HepG2 (cell line): ENCODE measurements around the gene NRDE2. TPM values are rescaled to one million over a fixed set of nuclear protein-coding genes. Genes with fewer than 3 reads are reported as not detected.
"Not testable (repeated sequence)": the region's sequence is repeated elsewhere in the genome, so short reads cannot be mapped to it uniquely, and the experiment has no call there.

ENCODE experiments used
- ATAC-seq: fragments of 200-7000 bp; cut with Tn5 transposase; 3 replicates; pipeline ENCODE4 v1.9.1; 2020; ENCODE audit warnings: mild to moderate bottlenecking, moderate library complexity
- BruUV-seq: library from RNA; stranded (reverse); fragments of 400-500 nt; replicated peaks from 2 replicates; lab custom pipeline; 2021; lab: Mats Ljungman, UMichigan
- CTCF ChIA-PET: fragments of 300-600 bp; formaldehyde crosslinking; extraction: SDS; loops from one replicate; lab custom pipeline; 2021; ENCODE audit warnings: low total read pairs, inconsistent platforms, low intra/inter-chr PET ratio; lab: Yijun Ruan, JAX
- POLR2A ChIA-PET: fragments of 350-600 bp; sonication (Branson Sonifier 250); formaldehyde crosslinking; loops from one replicate; lab custom pipeline; 2020; ENCODE audit warnings: antibody characterized with exemption, inconsistent platforms; lab: Yijun Ruan, JAX
- DNase-seq: peaks from one replicate; pipeline ENCODE4 v3.0.0-alpha.2; 2015; ENCODE audit warnings: low spot score
- FAIRE-seq: peaks from 3 replicates; lab custom pipeline; 2011; peaks lifted over from hg19 to GRCh38; lab: Jason Lieb, UNC
- H2AFZ ChIP-seq: one replicate; pipeline ENCODE4 v1.6.1; 2011; ENCODE audit warnings: low read length, inconsistent platforms
- H3K27ac ChIP-seq: fragments of 300-600 bp; 3 replicates; pipeline ENCODE4 v1.8.0; 2011; ENCODE audit warnings: mixed run types, mild to moderate bottlenecking, mixed read lengths, low read length, inconsistent platforms; ENCODE audit not compliant: insufficient read depth; ENCODE audit errors: extremely low read length
- H3K27me3 ChIP-seq, 2 experiments: fragments of 200-600 bp in 1 of 2; 2 replicates in 1 of 2; 3 replicates in 1 of 2; pipeline versions ENCODE4 v1.6.0 to v1.8.0; 2011; ENCODE audit warnings: low read length in 2 of 2, mild to moderate bottlenecking in 2 of 2, moderate library complexity in 2 of 2, inconsistent platforms in 1 of 2; ENCODE audit not compliant: insufficient read depth in 2 of 2, control insufficient read depth in 1 of 2
- H3K36me3 ChIP-seq, 2 experiments: fragments of 200-600 bp in 1 of 2; replicated peaks in 1 of 2; 2 replicates in 1 of 2; 3 replicates in 1 of 2; pipeline versions ENCODE4 v1.5.1 to v1.8.0; 2011; ENCODE audit warnings: low read length in 2 of 2, inconsistent platforms in 1 of 2; ENCODE audit not compliant: insufficient read depth in 2 of 2, control insufficient read depth in 1 of 2
- H3K4me1 ChIP-seq: 2 replicates; pipeline ENCODE4 v1.5.1; 2012; ENCODE audit warnings: low read length, inconsistent platforms; ENCODE audit not compliant: insufficient read depth
- H3K4me2 ChIP-seq: 2 replicates; pipeline ENCODE4 v1.6.0; 2011; ENCODE audit warnings: low read depth, low read length, inconsistent platforms
- H3K4me3 ChIP-seq, 3 experiments: fragments of 200-600 bp in 1 of 3; sonication (generic), shearing (Covaris generic) in 1 of 3; replicated peaks in 1 of 3; 2 replicates each; pipeline ENCODE4 v1.5.1; 2011 to 2016; ENCODE audit warnings: low read length in 3 of 3, inconsistent platforms in 2 of 3, low read depth in 2 of 3, mild to moderate bottlenecking in 2 of 3, control low read depth in 1 of 3, mixed read lengths in 1 of 3; ENCODE audit not compliant: insufficient read depth in 1 of 3
- H3K79me2 ChIP-seq: one replicate; pipeline ENCODE4 v1.6.1; 2011; ENCODE audit warnings: low read length, inconsistent platforms; ENCODE audit not compliant: insufficient read depth
- H3K9ac ChIP-seq: 2 replicates; pipeline ENCODE4 v1.6.0; 2011; ENCODE audit warnings: mild to moderate bottlenecking, low read depth, low read length, inconsistent platforms; ENCODE audit not compliant: insufficient read depth
- H3K9me3 ChIP-seq: 2 replicates; pipeline ENCODE4 v1.5.1; 2012; ENCODE audit warnings: mild to moderate bottlenecking, low read length
- H4K20me1 ChIP-seq: 2 replicates; pipeline ENCODE4 v1.6.0; 2011; ENCODE audit warnings: inconsistent platforms, mild to moderate bottlenecking, low read length, moderate library complexity; ENCODE audit not compliant: insufficient read depth
- FOXM1 ChIP-seq: sonication (generic); formaldehyde crosslinking; IDR thresholded peaks from 2 replicates; pipeline ENCODE4 v1.5.0; 2020; ENCODE audit warnings: missing genetic modification reagents
- MAFF ChIP-seq: IDR thresholded peaks from 2 replicates; pipeline ENCODE4 v1.6.1; 2011; ENCODE audit warnings: low read depth, low read length, improper control_type of control experiment
- MAFK ChIP-seq, 2 experiments: IDR thresholded peaks in 1 of 2; conservative IDR thresholded peaks in 1 of 2; 2 replicates each; pipeline ENCODE4 v1.6.1; 2011; ENCODE audit warnings: improper control_type of control experiment in 2 of 2, low read length in 2 of 2
- NFIB ChIP-seq: sonication (generic); formaldehyde crosslinking; IDR thresholded peaks from 2 replicates; pipeline ENCODE4 v1.9.0; 2021; ENCODE audit warnings: missing genetic modification reagents, mild to moderate bottlenecking, borderline replicate concordance
- NFIC ChIP-seq: IDR thresholded peaks from 2 replicates; pipeline ENCODE4 v1.6.1; 2012; ENCODE audit warnings: mild to moderate bottlenecking, low read length, inconsistent platforms
- ZNF660 ChIP-seq: sonication (generic); formaldehyde crosslinking; IDR thresholded peaks from 2 replicates; pipeline ENCODE4 v1.5.1; 2020; ENCODE audit warnings: mild to moderate bottlenecking, low read depth, missing genetic modification reagents, borderline replicate concordance
- WGBS: methylation state at CpG from one replicate; pipeline ENCODE4 v1.1.6; 2017; ENCODE audit warnings: low lambda C conversion rate; 5-methylcytosine and 5-hydroxymethylcytosine counted together
- in situ Hi-C: cut with HindIII; loops from 2 replicates; pipeline ENCODE4 v1.10.0; 2017; ENCODE audit warnings: low pct_unique_long_range_greater_than_20kb; ENCODE audit not compliant: extremely low pct_ligation_motif_present
- intact Hi-C: fragments of 100-400 bp; cut with micrococcal nuclease; formaldehyde crosslinking; loops from one replicate; pipeline ENCODE4 v1.10.0; 2022; ENCODE audit not compliant: unreplicated experiment
- polyA plus RNA-seq, 8 experiments: library from polyadenylated mRNA; depleted of rRNA in 3 of 8; stranded (reverse) in 7 of 8; unstranded in 1 of 8; fragments of >200 nt; fragmentation: Illumina TruSeq in 4 of 8; extraction: Trizol in 4 of 8; gene quantifications; 2 replicates each; pipeline versions ENCODE4 v1.2.1 to v1.2.3, GENCODE V29; 2011 to 2016; ENCODE audit warnings: low read depth in 4 of 8, missing spikeins in 1 of 8, mixed read lengths in 1 of 8; ENCODE audit not compliant: insufficient read depth in 1 of 8
- total RNA-seq, 5 experiments: library from RNA; depleted of rRNA; stranded (reverse); fragments of >200 nt; fragmentation: Illumina TruSeq; extraction: Trizol; gene quantifications; 2 replicates each; pipeline ENCODE4 v1.2.3, GENCODE V29; 2016; ENCODE audit warnings: low read depth in 1 of 5

The NRDE2 gene
- total and polyA plus RNA-seq, 2 of the 13 experiments (the other 11 are each of a cell fraction or from before 2014, with no cell fraction given), result 5.6 to 12.5 TPM

GRCh38 chr14:90248594-90248993, 83.1 kb downstream of the NRDE2 start:
- POLR2A ChIA-PET, result no interaction called here
- no peaks in the 10 kb centered on the region for H3K36me3 ChIP-seq
- H4K20me1 ChIP-seq, result no peaks in the 10 kb centered on the region
- no peak overlapping the region for H2AFZ ChIP-seq
- no peak for DNase-seq
- H3K9me3 ChIP-seq, result no peaks in the 10 kb centered on the region
- no peak overlapping the region for H3K4me2 ChIP-seq
- ATAC-seq, result no peak
- peaks cover 0 to 4% of the 10 kb centered on the region in 2 experiments; a peak in 1 of 5 replicates for H3K27me3 ChIP-seq
- CTCF ChIA-PET, result no interaction called here
- no peak overlapping the region for H3K27ac ChIP-seq
- no TSS peak for BruUV-seq
- no peaks in the 10 kb centered on the region for H3K4me1 ChIP-seq
- TF ChIP-seq ZNF660 (CRISPR knock-in tag) (no peak), FOXM1 (CRISPR knock-in tag) (no peak), NFIB (no peak), NFIC (no peak)
- TF ChIP-seq, all 625 proteins: peak for 0
- Histone ChIP-seq H3K4me3 (no peak overlapping the region), H3K9ac (no peak overlapping the region), H3K79me2 (no peaks in the 10 kb centered on the region)
- intact Hi-C loops (no loop called here), in situ Hi-C loops (loop anchor here (25.0 kb wide), 1 partner anchor 286 kb away; the partner anchor contains the start of genes EFCAB11 and TDP1)
- 0% methylated on average over 2 of the region's 2 CpGs for WGBS
- FAIRE-seq, result no peak

DNA sequence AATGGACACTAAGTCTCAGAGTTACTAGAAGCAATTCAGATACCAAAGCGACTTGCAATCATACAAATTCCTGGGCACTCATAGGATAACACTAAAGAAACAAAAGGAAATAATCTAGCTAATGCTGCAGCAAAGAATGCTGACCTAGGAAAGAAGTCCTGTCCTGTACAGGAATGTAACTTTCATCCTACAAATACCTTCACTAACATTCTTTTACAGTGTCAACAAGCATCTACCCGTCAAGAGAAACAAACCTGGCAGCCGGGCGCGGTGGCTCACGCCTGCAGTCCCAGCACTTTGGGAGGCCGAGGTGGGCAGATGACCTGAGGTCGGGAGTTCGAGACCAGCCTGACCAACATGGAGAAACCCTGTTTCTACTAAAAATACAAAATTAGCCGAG, 84.3 kb downstream of the NRDE2 start:
- 0 out of 2 replicates have a peak, but pooled peaks have one; percentile 6 for TF ChIP-seq MAFF
- peak in 1 of 2 experiments; percentile 21; a peak in 1 of 4 replicates for TF ChIP-seq MAFK (conservative IDR thresholded peaks at IDR 0.05 in 1 of 2, IDR thresholded peaks at IDR 0.05 in 1 of 2; ENCODE audit: low read length in 2 of 2)
- H4K20me1 ChIP-seq, BruUV-seq, H3K79me2 ChIP-seq, H3K27me3 ChIP-seq, H2AFZ ChIP-seq, ATAC-seq, CTCF ChIA-PET, H3K4me1 ChIP-seq, H3K27ac ChIP-seq, H3K9ac ChIP-seq, intact Hi-C loops, POLR2A ChIA-PET, H3K4me2 ChIP-seq, FAIRE-seq, H3K36me3 ChIP-seq, H3K9me3 ChIP-seq, H3K4me3 ChIP-seq: not testable (repeated sequence)
- DNase-seq, result peak; percentile 6
- WGBS, result 31% methylated on average over 10 of the region's 10 CpGs
- in situ Hi-C loops, result loop anchor here (25.0 kb wide), 1 partner anchor 285 kb away; the partner anchor contains the start of genes EFCAB11 and TDP1
